Parathyroid adenoma (tissue), 2 donors: ENCODE data around the gene BOD1.
A peak's percentile ranks its signal among the peaks of the same experiment; 100 is the strongest.
"Not testable (repeated sequence)": the region's sequence is repeated elsewhere in the genome, so short reads cannot be mapped to it uniquely, and the experiment has no call there.

ENCODE experiments used
- H2AFZ ChIP-seq: fragments of 300-600 bp; sonication (generic); one replicate; pipeline ENCODE4 v1.7.0; 2017; ENCODE audit warnings: antibody characterized with exemption, mild to moderate bottlenecking
- H3K27ac ChIP-seq: fragments of 300-600 bp; sonication (generic); one replicate; pipeline ENCODE4 v1.7.0; 2017
- H3K27me3 ChIP-seq: fragments of 300-600 bp; sonication (generic); one replicate; pipeline ENCODE4 v1.7.0; 2017; ENCODE audit warnings: low read length; ENCODE audit not compliant: control insufficient read depth, insufficient read depth
- H3K36me3 ChIP-seq: fragments of 300-600 bp; sonication (generic); one replicate; pipeline ENCODE4 v1.7.0; 2017; ENCODE audit warnings: low read length; ENCODE audit not compliant: control insufficient read depth, insufficient read depth
- H3K4me1 ChIP-seq: fragments of 300-600 bp; sonication (generic); one replicate; pipeline ENCODE4 v1.7.0; 2017; ENCODE audit warnings: control low read depth
- H3K4me2 ChIP-seq: fragments of 300-600 bp; sonication (generic); one replicate; pipeline ENCODE4 v1.7.0; 2017; ENCODE audit warnings: low read length
- H3K4me3 ChIP-seq: fragments of 300-600 bp; sonication (generic); one replicate; pipeline ENCODE4 v1.7.0; 2017; ENCODE audit warnings: low read depth, low read length
- H3K79me2 ChIP-seq: fragments of 300-600 bp; sonication (generic); one replicate; pipeline ENCODE4 v1.7.0; 2017; ENCODE audit warnings: control low read depth
- H3K9ac ChIP-seq: fragments of 300-600 bp; sonication (generic); one replicate; pipeline ENCODE4 v1.7.0; 2017; ENCODE audit warnings: mild to moderate bottlenecking
- H3K9me3 ChIP-seq: fragments of 300-600 bp; sonication (generic); one replicate; pipeline ENCODE4 v1.7.0; 2017; ENCODE audit warnings: low read length; ENCODE audit not compliant: control insufficient read depth
- CTCF ChIP-seq: fragments of 300-600 bp; sonication (generic); IDR thresholded peaks from one replicate; pipeline ENCODE4 v1.7.0; 2017; ENCODE audit warnings: antibody characterized with exemption, mild to moderate bottlenecking
- donor health status: primary hyperparathyroidism.

Gene BOD1

GRCh38 chr5:173595841-173596240, 20.6 kb downstream of the BOD1 start:
- H2AFZ ChIP-seq = no peak overlapping the region
- H3K36me3 ChIP-seq = no peaks in the 10 kb centered on the region
- no peak overlapping the region for H3K9ac ChIP-seq
- H3K4me1 ChIP-seq = no peaks in the 10 kb centered on the region
- H3K27ac ChIP-seq = no peak overlapping the region
- H3K9me3 ChIP-seq = no peaks in the 10 kb centered on the region
- TF ChIP-seq CTCF = no peak
- H3K79me2 ChIP-seq = peaks cover 17% of the 10 kb centered on the region
- H3K4me2 ChIP-seq = no peak overlapping the region
- no peak overlapping the region for H3K4me3 ChIP-seq
- H3K27me3 ChIP-seq = no peaks in the 10 kb centered on the region

GRCh38 chr5:173594061-173594460, 22.4 kb downstream of the BOD1 start:
- Histone ChIP-seq H3K4me3 (no peak overlapping the region), H3K27me3 (no peaks in the 10 kb centered on the region), H2AFZ (no peak overlapping the region), H3K9ac (no peak overlapping the region), H3K36me3 (no peaks in the 10 kb centered on the region), H3K4me1 (no peaks in the 10 kb centered on the region), H3K79me2 (peaks cover 17% of the 10 kb centered on the region), H3K9me3 (no peaks in the 10 kb centered on the region), H3K4me2 (no peak overlapping the region), H3K27ac (no peak overlapping the region)
- TF ChIP-seq CTCF = no peak

GRCh38 chr5:173592050-173592669, 24.3 kb downstream of the BOD1 start:
- Histone ChIP-seq H3K27ac (no peak overlapping the region), H3K9me3 (no peaks in the 10 kb centered on the region), H3K36me3 (no peaks in the 10 kb centered on the region), H3K4me1 (no peaks in the 10 kb centered on the region), H3K79me2 (peaks cover 11% of the 10 kb centered on the region), H3K9ac (no peak overlapping the region), H2AFZ (no peak overlapping the region), H3K27me3 (no peaks in the 10 kb centered on the region), H3K4me2 (no peak overlapping the region), H3K4me3 (no peak overlapping the region)
- TF ChIP-seq CTCF = peak; percentile 19

GRCh38 chr5:173591056-173591514, 25.4 kb downstream of the BOD1 start:
- no peak overlapping the region for H2AFZ ChIP-seq
- no peaks in the 10 kb centered on the region for H3K9me3 ChIP-seq
- no peaks in the 10 kb centered on the region for H3K4me1 ChIP-seq
- no peak overlapping the region for H3K4me2 ChIP-seq
- no peak for TF ChIP-seq CTCF
- H3K27ac ChIP-seq = no peak overlapping the region
- H3K9ac ChIP-seq = no peak overlapping the region
- H3K79me2 ChIP-seq = peaks cover 9% of the 10 kb centered on the region
- no peak overlapping the region for H3K4me3 ChIP-seq
- no peaks in the 10 kb centered on the region for H3K36me3 ChIP-seq
- no peaks in the 10 kb centered on the region for H3K27me3 ChIP-seq

- Histone ChIP-seq H3K79me2 (peaks cover 7% of the 10 kb centered on the region), H3K4me3 (no peak overlapping the region), H3K9ac (no peak overlapping the region), H3K27ac (no peak overlapping the region), H3K4me2 (no peak overlapping the region), H3K36me3 (no peaks in the 10 kb centered on the region), H3K27me3 (no peaks in the 10 kb centered on the region), H2AFZ (no peak overlapping the region), H3K4me1 (no peaks in the 10 kb centered on the region), H3K9me3 (no peaks in the 10 kb centered on the region)
- TF ChIP-seq CTCF = no peak
Measured at GRCh38 chr5:173590436-173591055, 25.9 kb downstream of the BOD1 start.

- H3K4me2 ChIP-seq, H3K79me2 ChIP-seq, H3K9me3 ChIP-seq, H3K27me3 ChIP-seq, H2AFZ ChIP-seq, H3K27ac ChIP-seq, H3K4me1 ChIP-seq, H3K36me3 ChIP-seq, H3K4me3 ChIP-seq, H3K9ac ChIP-seq: not testable (repeated sequence)
Measured at GRCh38 chr5:173586133-173586532, 30.3 kb downstream of the BOD1 start.
